DOHH2 (cell line): Measurements from ENCODE around the gene AKAP5.
"Not testable (repeated sequence)": the region's sequence is repeated elsewhere in the genome, so short reads cannot be mapped to it uniquely, and the experiment has no call there.

ENCODE experiments used
- H3F3A ChIP-seq: fragments of 200-600 bp; sonication (generic), shearing (Covaris generic); 2 replicates; pipeline ENCODE4 v1.6.0; 2016; ENCODE audit warnings: antibody characterized with exemption, mild to moderate bottlenecking; ENCODE audit not compliant: control insufficient read depth, insufficient read depth
- H3K27ac ChIP-seq: fragments of 200-600 bp; sonication (generic); 2 replicates; pipeline ENCODE4 v1.5.1; 2014; ENCODE audit warnings: low read depth, mild to moderate bottlenecking, low read length, moderate library complexity
- H3K27me3 ChIP-seq: fragments of 200-600 bp; sonication (generic); 2 replicates; pipeline ENCODE4 v1.6.1; 2014; ENCODE audit warnings: mild to moderate bottlenecking, low read length, mixed read lengths; ENCODE audit not compliant: control insufficient read depth
- H3K36me3 ChIP-seq: fragments of 200-600 bp; sonication (generic); 2 replicates; pipeline ENCODE4 v1.6.1; 2014; ENCODE audit warnings: mild to moderate bottlenecking, low read length, moderate library complexity, mixed read lengths; ENCODE audit not compliant: control insufficient read depth
- H3K4me1 ChIP-seq: fragments of 200-600 bp; sonication (generic); 2 replicates; pipeline ENCODE4 v1.6.1; 2014; ENCODE audit warnings: mild to moderate bottlenecking, low read length, mixed read lengths; ENCODE audit not compliant: control insufficient read depth
- H3K4me2 ChIP-seq: fragments of 200-600 bp; sonication (generic); 2 replicates; pipeline ENCODE4 v1.6.0; 2014; ENCODE audit warnings: mild to moderate bottlenecking, low read length, moderate library complexity
- H3K4me3 ChIP-seq: fragments of 200-600 bp; sonication (generic); 2 replicates; pipeline ENCODE4 v1.5.1; 2014; ENCODE audit warnings: mild to moderate bottlenecking, low read length, mixed read lengths
- H3K79me2 ChIP-seq: fragments of 200-600 bp; sonication (generic); 2 replicates; pipeline ENCODE4 v1.6.1; 2014; ENCODE audit warnings: mild to moderate bottlenecking, low read length, mixed read lengths; ENCODE audit not compliant: control insufficient read depth
- H3K9me2 ChIP-seq: fragments of 200-600 bp; sonication (generic); replicated peaks from 2 replicates; pipeline ENCODE4 v1.6.1; 2014; ENCODE audit warnings: mild to moderate bottlenecking, low read length, mixed read lengths; ENCODE audit not compliant: control insufficient read depth
- H3K9me3 ChIP-seq: fragments of 200-600 bp; sonication (generic); 2 replicates; pipeline ENCODE4 v1.6.1; 2014; ENCODE audit warnings: antibody characterized with exemption, low read length, mixed read lengths; ENCODE audit not compliant: control insufficient read depth, insufficient read depth
- H4K20me1 ChIP-seq: fragments of 200-600 bp; sonication (generic); 2 replicates; pipeline ENCODE4 v1.6.0; 2014; ENCODE audit warnings: low read depth, mild to moderate bottlenecking, antibody characterized with exemption, low read length, moderate library complexity; ENCODE audit not compliant: control insufficient read depth, insufficient read depth
- CTCF ChIP-seq: fragments of 200-600 bp; sonication (generic); IDR thresholded peaks from one replicate; pipeline ENCODE4 v1.5.1; 2014; ENCODE audit warnings: antibody characterized with exemption, mild to moderate bottlenecking, low read depth, low read length; ENCODE audit not compliant: poor library complexity, severe bottlenecking
- EZH2phosphoT487 ChIP-seq: fragments of 200-600 bp; sonication (generic); IDR thresholded peaks from 2 replicates; pipeline ENCODE4 v1.6.1; 2017; ENCODE audit warnings: borderline replicate concordance, mild to moderate bottlenecking, antibody characterized with exemption, low read length, moderate library complexity, mixed read lengths

Gene AKAP5

GRCh38 chr14:64516969-64517368, 51.7 kb downstream of the AKAP5 start:
- Histone ChIP-seq H3K9me3 (no peaks in the 10 kb centered on the region), H3K4me3 (no peak overlapping the region), H3K36me3 (peaks cover 36% of the 10 kb centered on the region), H3K79me2 (peaks cover 92% of the 10 kb centered on the region), H3K9me2 (no peaks in the 10 kb centered on the region), H3K27ac (no peak overlapping the region), H3K4me2 (no peak overlapping the region), H3K27me3 (no peaks in the 10 kb centered on the region), H3K4me1 (no peaks in the 10 kb centered on the region; the same call in 1 of the 2 replicates), H4K20me1 (peaks cover 27% of the 10 kb centered on the region), H3F3A (0 out of 2 replicates have a peak, but pooled peaks cover 3% of the 10 kb centered on the region)
- TF ChIP-seq CTCF (no peak), EZH2phosphoT487 (no peak)

GRCh38 chr14:64517667-64518066, 52.4 kb downstream of the AKAP5 start:
- Histone ChIP-seq H4K20me1 (peaks cover 21% of the 10 kb centered on the region), H3K36me3 (peaks cover 37% of the 10 kb centered on the region), H3K79me2 (peaks cover 87% of the 10 kb centered on the region)
- not testable (repeated sequence) for H3K27me3 ChIP-seq, H3K9me2 ChIP-seq, H3K27ac ChIP-seq, H3K4me3 ChIP-seq, H3K4me2 ChIP-seq, H3F3A ChIP-seq, H3K4me1 ChIP-seq, H3K9me3 ChIP-seq

GRCh38 chr14:64518229-64518628, 52.9 kb downstream of the AKAP5 start:
- H3K79me2 ChIP-seq = peaks cover 87% of the 10 kb centered on the region
- TF ChIP-seq EZH2phosphoT487 = no peak
- no peak for TF ChIP-seq CTCF
- H4K20me1 ChIP-seq = peaks cover 16% of the 10 kb centered on the region; the same call in 1 of the 2 replicates
- H3K4me1 ChIP-seq = no peaks in the 10 kb centered on the region; the same call in 1 of the 2 replicates
- peaks cover 37% of the 10 kb centered on the region for H3K36me3 ChIP-seq
- H3K4me3 ChIP-seq = no peak overlapping the region
- H3F3A ChIP-seq = 0 out of 2 replicates have a peak, but pooled peaks cover 6% of the 10 kb centered on the region
- no peaks in the 10 kb centered on the region for H3K9me2 ChIP-seq
- H3K27ac ChIP-seq = no peak overlapping the region
- no peaks in the 10 kb centered on the region for H3K27me3 ChIP-seq
- H3K4me2 ChIP-seq = no peak overlapping the region
- H3K9me3 ChIP-seq = no peaks in the 10 kb centered on the region

GRCh38 chr14:64520699-64521098, 55.4 kb downstream of the AKAP5 start:
- Histone ChIP-seq H4K20me1 (peaks cover 10% of the 10 kb centered on the region; the same call in 1 of the 2 replicates), H3K27me3 (no peaks in the 10 kb centered on the region), H3F3A (peaks cover 11% of the 10 kb centered on the region; the same call in 1 of the 2 replicates), H3K9me2 (no peaks in the 10 kb centered on the region), H3K36me3 (peaks cover 47% of the 10 kb centered on the region), H3K27ac (no peak overlapping the region), H3K4me3 (no peak overlapping the region), H3K79me2 (peaks cover 65% of the 10 kb centered on the region), H3K9me3 (no peaks in the 10 kb centered on the region), H3K4me2 (no peak overlapping the region), H3K4me1 (no peaks in the 10 kb centered on the region)
- TF ChIP-seq EZH2phosphoT487 (no peak), CTCF (no peak)
